ENCODE data around the gene MYLK4.

DNA sequence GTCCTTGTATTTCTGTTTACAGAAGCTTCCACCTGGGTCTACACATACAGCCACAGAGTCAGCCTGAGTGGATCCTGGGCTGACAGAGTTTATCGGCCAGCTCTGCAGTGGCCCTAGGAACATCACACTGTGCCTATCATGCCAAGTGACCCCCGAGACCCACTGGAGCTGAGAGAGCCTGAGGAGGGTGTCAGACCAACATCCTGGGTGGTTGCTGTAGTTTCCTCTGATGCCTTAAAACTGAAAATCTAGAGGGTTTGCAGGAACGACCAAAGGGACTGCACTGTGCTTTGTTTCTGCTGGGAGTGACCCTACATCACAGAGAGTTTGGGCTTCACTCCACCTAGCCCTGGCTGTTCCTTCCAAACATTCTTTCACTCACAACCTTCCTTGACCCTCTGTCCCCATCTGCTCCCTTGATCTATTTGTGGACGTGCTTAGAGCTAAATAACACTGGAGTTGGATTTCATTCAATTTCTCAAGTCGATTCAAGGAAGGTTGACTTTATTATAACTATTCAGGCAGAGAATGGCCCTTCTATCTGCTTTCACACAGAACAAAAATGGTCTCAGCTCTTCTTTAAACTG, 18.1 kb downstream of the MYLK4 start:
- TF ChIP-seq POLR2A (IDR thresholded peaks at IDR 0.05), result no peak
- no peak for TF ChIP-seq POLR2AphosphoS5 (IDR thresholded peaks at IDR 0.05)
- TF ChIP-seq, protein P1, sequence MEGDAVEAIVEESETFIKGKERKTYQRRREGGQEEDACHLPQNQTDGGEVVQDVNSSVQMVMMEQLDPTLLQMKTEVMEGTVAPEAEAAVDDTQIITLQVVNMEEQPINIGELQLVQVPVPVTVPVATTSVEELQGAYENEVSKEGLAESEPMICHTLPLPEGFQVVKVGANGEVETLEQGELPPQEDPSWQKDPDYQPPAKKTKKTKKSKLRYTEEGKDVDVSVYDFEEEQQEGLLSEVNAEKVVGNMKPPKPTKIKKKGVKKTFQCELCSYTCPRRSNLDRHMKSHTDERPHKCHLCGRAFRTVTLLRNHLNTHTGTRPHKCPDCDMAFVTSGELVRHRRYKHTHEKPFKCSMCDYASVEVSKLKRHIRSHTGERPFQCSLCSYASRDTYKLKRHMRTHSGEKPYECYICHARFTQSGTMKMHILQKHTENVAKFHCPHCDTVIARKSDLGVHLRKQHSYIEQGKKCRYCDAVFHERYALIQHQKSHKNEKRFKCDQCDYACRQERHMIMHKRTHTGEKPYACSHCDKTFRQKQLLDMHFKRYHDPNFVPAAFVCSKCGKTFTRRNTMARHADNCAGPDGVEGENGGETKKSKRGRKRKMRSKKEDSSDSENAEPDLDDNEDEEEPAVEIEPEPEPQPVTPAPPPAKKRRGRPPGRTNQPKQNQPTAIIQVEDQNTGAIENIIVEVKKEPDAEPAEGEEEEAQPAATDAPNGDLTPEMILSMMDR (IDR thresholded peaks at IDR 0.05), result no peak
- TF ChIP-seq EP300 (IDR thresholded peaks at IDR 0.05; ENCODE audit: low read depth), result no peak

All from transverse colon (tissue), 4 donors.